Measurements from ENCODE around the gene OR2V2. TPM values are rescaled to one million over a fixed set of nuclear protein-coding genes. Genes with fewer than 3 reads are reported as not detected.

The OR2V2 gene
- total RNA-seq, 2 experiments from 2014 or later: not detected

DNA sequence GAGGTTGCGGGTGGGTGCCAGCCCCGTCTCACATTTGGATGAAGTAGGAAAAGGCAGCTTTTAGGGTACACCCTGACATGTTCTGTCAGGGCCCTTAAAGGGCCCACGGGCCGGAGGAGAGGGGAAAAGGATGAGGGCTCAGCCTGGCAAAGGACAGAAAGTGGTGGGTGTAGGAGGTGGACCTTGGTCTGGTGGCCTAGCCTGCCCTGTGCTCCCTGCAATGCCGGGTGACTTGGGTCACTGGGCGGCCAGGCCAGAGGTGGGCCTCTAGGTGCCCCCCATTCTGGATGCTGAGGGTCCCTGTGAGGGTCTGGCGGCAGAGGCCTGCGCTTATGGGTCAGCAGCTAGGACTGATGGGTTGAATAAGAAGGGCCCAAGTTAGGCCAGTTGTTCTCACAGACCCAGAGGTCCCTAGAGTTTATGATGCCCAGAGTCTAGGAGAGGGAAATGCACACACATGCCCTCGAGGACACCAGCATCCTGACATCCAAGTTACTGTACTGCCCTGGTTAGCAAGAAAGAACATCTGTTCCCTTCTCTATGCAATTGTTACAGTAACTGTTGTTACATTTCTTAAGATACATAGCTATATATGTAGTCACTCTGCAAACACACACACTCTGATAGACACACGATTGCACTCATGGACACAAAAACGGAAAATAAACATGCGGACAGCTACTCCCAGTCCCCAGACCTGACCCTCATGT, 45.1 kb downstream of the OR2V2 start:
- peak overlapping the region; percentile 52 to 62 for H3K27ac ChIP-seq (ENCODE audit: low read depth in 1 of 2, low read length in 2 of 2)
- TF ChIP-seq, protein P1, sequence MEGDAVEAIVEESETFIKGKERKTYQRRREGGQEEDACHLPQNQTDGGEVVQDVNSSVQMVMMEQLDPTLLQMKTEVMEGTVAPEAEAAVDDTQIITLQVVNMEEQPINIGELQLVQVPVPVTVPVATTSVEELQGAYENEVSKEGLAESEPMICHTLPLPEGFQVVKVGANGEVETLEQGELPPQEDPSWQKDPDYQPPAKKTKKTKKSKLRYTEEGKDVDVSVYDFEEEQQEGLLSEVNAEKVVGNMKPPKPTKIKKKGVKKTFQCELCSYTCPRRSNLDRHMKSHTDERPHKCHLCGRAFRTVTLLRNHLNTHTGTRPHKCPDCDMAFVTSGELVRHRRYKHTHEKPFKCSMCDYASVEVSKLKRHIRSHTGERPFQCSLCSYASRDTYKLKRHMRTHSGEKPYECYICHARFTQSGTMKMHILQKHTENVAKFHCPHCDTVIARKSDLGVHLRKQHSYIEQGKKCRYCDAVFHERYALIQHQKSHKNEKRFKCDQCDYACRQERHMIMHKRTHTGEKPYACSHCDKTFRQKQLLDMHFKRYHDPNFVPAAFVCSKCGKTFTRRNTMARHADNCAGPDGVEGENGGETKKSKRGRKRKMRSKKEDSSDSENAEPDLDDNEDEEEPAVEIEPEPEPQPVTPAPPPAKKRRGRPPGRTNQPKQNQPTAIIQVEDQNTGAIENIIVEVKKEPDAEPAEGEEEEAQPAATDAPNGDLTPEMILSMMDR (IDR thresholded peaks at IDR 0.05): no peak
- peak overlapping the region; percentile 99 for H3K27ac Mint-ChIP-seq
- H3K36me3 Mint-ChIP-seq (ENCODE audit: low read depth): peaks cover 53% of the 10 kb centered on the region
- H3K36me3 ChIP-seq (ENCODE audit: insufficient read depth, low read length): no peaks in the 10 kb centered on the region
- peaks cover 4% of the 10 kb centered on the region for H3K9me3 Mint-ChIP-seq
- DNase-seq (peak in 1 of 14 experiments; percentile 41), ATAC-seq (ENCODE audit: poor library complexity) (no peak)
- POLR2A ChIA-PET: interaction anchor here (0.9 to 8.3 kb wide), 21 partner anchors 8 to 1569 kb away, joined by 3 to 292 read pairs (median 5); partner anchors contain the start of genes HNRNPH1, RACK1, TRIM41 and TRIM52
- peak overlapping the region; percentile 89 for H3K4me3 ChIP-seq (ENCODE audit: low read length)
- CTCF ChIA-PET: interaction anchor here (1.3 to 2.2 kb wide), 3 partner anchors 14 to 55 kb away, joined by 5 to 12 read pairs (median 8); partner anchors contain the start of gene TRIM41
- H3K27me3 ChIP-seq (ENCODE audit: control insufficient read depth in 1 of 2, insufficient read depth in 2 of 2, low read length in 2 of 2): no peaks in the 10 kb centered on the region
- peaks cover 0 to 4% of the 10 kb centered on the region in 2 experiments for H3K9me3 ChIP-seq (ENCODE audit: control insufficient read depth in 1 of 2, insufficient read depth in 1 of 2, low read length in 2 of 2)
- peaks cover 41% of the 10 kb centered on the region for H3K4me1 Mint-ChIP-seq (ENCODE audit: low read depth)
- intact Hi-C loops (cut with DNase I, micrococcal nuclease): no loop called here
- H3K4me1 ChIP-seq (ENCODE audit: insufficient read depth, low read length): peaks cover 43% of the 10 kb centered on the region
- peak overlapping the region; percentile 99 for H3K4me3 Mint-ChIP-seq
- H3K27me3 Mint-ChIP-seq: peaks cover 34% of the 10 kb centered on the region

DNA sequence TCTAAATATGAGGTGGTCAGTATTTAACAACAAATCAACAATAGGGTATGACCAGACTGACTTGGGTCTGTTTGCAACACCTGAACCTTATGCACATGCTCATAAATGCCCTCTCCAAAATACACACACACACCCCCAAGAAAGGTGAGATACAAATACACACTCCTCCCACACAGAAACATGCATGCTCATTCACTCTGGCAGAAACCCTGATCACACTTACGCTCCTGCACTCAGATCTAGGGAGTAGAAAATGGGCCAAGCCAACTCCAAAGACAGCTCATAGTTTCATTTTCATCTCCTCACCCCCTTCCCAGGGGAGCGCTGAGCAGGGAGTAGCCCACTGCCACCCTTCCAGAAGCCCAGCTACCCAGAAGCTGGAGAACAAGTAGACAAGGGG, 46.3 kb downstream of the OR2V2 start:
- no peak overlapping the region for H3K4me3 ChIP-seq (ENCODE audit: low read length)
- no peak overlapping the region for H3K27ac ChIP-seq (ENCODE audit: low read depth in 1 of 2, low read length in 2 of 2)
- H3K9me3 Mint-ChIP-seq: no peaks in the 10 kb centered on the region
- POLR2A ChIA-PET: interaction anchor here (1.1 to 8.3 kb wide), 6 partner anchors 9 to 67 kb away, joined by 3 to 292 read pairs (median 36); partner anchors contain the start of genes TRIM52 and TRIM7
- H3K4me1 Mint-ChIP-seq (ENCODE audit: low read depth): peaks cover 30% of the 10 kb centered on the region
- CTCF ChIA-PET: no interaction called here
- H3K27ac Mint-ChIP-seq: peak overlapping the region; percentile 99
- ATAC-seq (ENCODE audit: poor library complexity) (no peak), DNase-seq (no peak)
- H3K27me3 ChIP-seq (ENCODE audit: control insufficient read depth in 1 of 2, insufficient read depth in 2 of 2, low read length in 2 of 2): no peaks in the 10 kb centered on the region
- H3K36me3 Mint-ChIP-seq (ENCODE audit: low read depth): peaks cover 42% of the 10 kb centered on the region
- peak overlapping the region; percentile 99 for H3K4me3 Mint-ChIP-seq
- intact Hi-C loops (cut with DNase I, micrococcal nuclease): no loop called here
- TF ChIP-seq, protein P1 (IDR thresholded peaks at IDR 0.05): no peak
- H3K9me3 ChIP-seq (ENCODE audit: control insufficient read depth in 1 of 2, insufficient read depth in 1 of 2, low read length in 2 of 2): no peaks in the 10 kb centered on the region
- H3K27me3 Mint-ChIP-seq: peaks cover 23% of the 10 kb centered on the region
- H3K36me3 ChIP-seq (ENCODE audit: insufficient read depth, low read length): no peaks in the 10 kb centered on the region
- H3K4me1 ChIP-seq (ENCODE audit: insufficient read depth, low read length): peaks cover 36% of the 10 kb centered on the region

DNA sequence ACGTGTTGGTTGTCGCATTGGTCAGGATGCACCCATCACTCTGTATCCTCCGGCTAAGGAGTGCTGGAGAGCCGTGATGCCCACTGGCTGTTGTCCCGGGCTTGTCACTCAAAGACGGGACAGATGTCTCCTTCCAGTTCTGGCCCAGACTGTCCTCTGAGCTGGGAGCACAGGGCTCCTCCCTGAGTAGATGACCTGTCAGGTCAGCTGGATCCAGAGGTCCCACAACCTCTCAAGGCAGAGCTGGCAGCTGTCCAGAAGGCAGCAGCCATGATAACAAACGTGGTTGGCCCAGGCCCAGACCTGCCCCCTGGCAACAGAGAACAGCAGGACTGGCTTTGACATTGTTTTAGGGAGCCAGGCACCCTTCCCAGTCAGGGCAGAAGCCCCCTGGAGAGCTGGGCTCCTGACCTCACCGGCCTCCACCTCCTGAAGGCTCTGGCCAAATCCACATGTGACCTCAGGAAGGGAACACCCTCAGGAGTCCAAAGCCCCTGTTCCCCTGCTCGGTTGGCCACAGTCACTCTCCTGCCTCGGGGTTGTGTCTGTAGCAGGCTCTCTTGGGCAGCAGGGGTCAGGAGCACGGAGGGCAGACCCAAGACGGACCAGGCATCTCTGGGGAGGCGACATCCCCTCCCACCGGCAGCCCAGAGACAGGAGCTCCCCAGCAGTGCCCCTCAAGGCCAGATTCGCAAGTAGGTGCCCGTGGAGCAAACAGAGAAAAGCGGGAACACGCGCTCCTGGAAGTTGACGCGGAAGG, 47.3 kb downstream of the OR2V2 start:
- ATAC-seq (ENCODE audit: poor library complexity) (no peak), DNase-seq (no peak)
- H3K27me3 ChIP-seq (ENCODE audit: control insufficient read depth in 1 of 2, insufficient read depth in 2 of 2, low read length in 2 of 2): no peaks in the 10 kb centered on the region
- ChIA-PET CTCF (no interaction called here), POLR2A (interaction anchor here (1.1 to 8.3 kb wide), 4 partner anchors 10 to 66 kb away, joined by 3 to 292 read pairs (median 72); partner anchors contain the start of genes TRIM52 and TRIM7)
- H3K27ac Mint-ChIP-seq: no peak overlapping the region
- H3K36me3 Mint-ChIP-seq (ENCODE audit: low read depth): peaks cover 32% of the 10 kb centered on the region
- no peaks in the 10 kb centered on the region for H3K9me3 ChIP-seq (ENCODE audit: control insufficient read depth in 1 of 2, insufficient read depth in 1 of 2, low read length in 2 of 2)
- no peaks in the 10 kb centered on the region for H3K36me3 ChIP-seq (ENCODE audit: insufficient read depth, low read length)
- peaks cover 15% of the 10 kb centered on the region for H3K27me3 Mint-ChIP-seq
- H3K27ac ChIP-seq (ENCODE audit: low read depth in 1 of 2, low read length in 2 of 2): no peak overlapping the region
- H3K4me3 ChIP-seq (ENCODE audit: low read length): no peak overlapping the region
- H3K9me3 Mint-ChIP-seq: no peaks in the 10 kb centered on the region
- peaks cover 22% of the 10 kb centered on the region for H3K4me1 Mint-ChIP-seq (ENCODE audit: low read depth)
- peaks cover 27% of the 10 kb centered on the region for H3K4me1 ChIP-seq (ENCODE audit: insufficient read depth, low read length)
- intact Hi-C loops (cut with DNase I, micrococcal nuclease): no loop called here
- H3K4me3 Mint-ChIP-seq: no peak overlapping the region
- TF ChIP-seq, protein P1 (IDR thresholded peaks at IDR 0.05): no peak
